Bronchial epithelial cell (primary cell): ENCODE measurements around the gene APOA5. TPM values are rescaled to one million over a fixed set of nuclear protein-coding genes. Genes with fewer than 3 reads are reported as not detected.
"Not testable (repeated sequence)": the region's sequence is repeated elsewhere in the genome, so short reads cannot be mapped to it uniquely, and the experiment has no call there.

ENCODE experiments used
- DNase-seq: peaks from one replicate; pipeline ENCODE4 v3.0.0-alpha.2; 2010; ENCODE audit warnings: low read depth
- FAIRE-seq: peaks from 2 replicates; lab custom pipeline; 2011; peaks lifted over from hg19 to GRCh38; lab: Jason Lieb, UNC
- H3K27me3 ChIP-seq: 2 replicates; pipeline ENCODE4 v1.5.1; 2011; ENCODE audit warnings: low read length; ENCODE audit not compliant: control insufficient read depth, insufficient read depth
- H3K36me3 ChIP-seq: 2 replicates; pipeline ENCODE4 v1.5.1; 2011; ENCODE audit warnings: low read length; ENCODE audit not compliant: control insufficient read depth, insufficient read depth
- H3K4me3 ChIP-seq: 2 replicates; pipeline ENCODE4 v1.5.1; 2011; ENCODE audit warnings: mild to moderate bottlenecking, low read depth, low read length, control low read depth
- total RNA-seq: library from RNA; depleted of rRNA; stranded (reverse); fragments of >200 nt; gene quantifications from 2 replicates; pipeline ENCODE4 v1.2.1, GENCODE V29; 2014
- TF ChIP-seq, protein P1 (sequence below): IDR thresholded peaks from 2 replicates; pipeline ENCODE4 v1.5.1; 2011; ENCODE audit warnings: mild to moderate bottlenecking, moderate library complexity, low read length, control low read depth, inconsistent platforms; ENCODE audit not compliant: insufficient read depth, severe bottlenecking

The APOA5 gene
- total RNA-seq, 1 donor from 2014 or later, result not detected

DNA sequence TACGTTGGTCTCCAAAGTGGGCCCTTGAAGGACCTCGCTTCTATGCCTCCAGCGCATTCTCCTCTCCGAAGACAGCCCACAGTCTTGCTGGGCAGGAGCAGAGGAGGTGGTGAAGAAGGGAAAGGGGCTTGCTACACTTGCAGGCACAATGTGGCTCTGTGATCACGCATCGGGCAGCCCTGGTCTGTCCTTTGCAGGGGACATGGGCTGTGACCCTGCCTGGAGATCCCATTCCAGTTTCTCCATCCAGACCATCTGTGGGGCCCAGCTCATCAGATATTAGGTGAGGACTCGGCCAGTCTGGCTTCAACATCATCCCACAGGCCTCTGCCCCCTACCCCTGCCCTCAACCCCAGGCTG lies 44.9 kb upstream of the APOA5 start:
- H3K27me3 ChIP-seq, result no peaks in the 10 kb centered on the region
- FAIRE-seq (no peak), DNase-seq (no peak)
- TF ChIP-seq, protein P1, sequence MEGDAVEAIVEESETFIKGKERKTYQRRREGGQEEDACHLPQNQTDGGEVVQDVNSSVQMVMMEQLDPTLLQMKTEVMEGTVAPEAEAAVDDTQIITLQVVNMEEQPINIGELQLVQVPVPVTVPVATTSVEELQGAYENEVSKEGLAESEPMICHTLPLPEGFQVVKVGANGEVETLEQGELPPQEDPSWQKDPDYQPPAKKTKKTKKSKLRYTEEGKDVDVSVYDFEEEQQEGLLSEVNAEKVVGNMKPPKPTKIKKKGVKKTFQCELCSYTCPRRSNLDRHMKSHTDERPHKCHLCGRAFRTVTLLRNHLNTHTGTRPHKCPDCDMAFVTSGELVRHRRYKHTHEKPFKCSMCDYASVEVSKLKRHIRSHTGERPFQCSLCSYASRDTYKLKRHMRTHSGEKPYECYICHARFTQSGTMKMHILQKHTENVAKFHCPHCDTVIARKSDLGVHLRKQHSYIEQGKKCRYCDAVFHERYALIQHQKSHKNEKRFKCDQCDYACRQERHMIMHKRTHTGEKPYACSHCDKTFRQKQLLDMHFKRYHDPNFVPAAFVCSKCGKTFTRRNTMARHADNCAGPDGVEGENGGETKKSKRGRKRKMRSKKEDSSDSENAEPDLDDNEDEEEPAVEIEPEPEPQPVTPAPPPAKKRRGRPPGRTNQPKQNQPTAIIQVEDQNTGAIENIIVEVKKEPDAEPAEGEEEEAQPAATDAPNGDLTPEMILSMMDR, result no peak
- H3K4me3 ChIP-seq, result no peak overlapping the region
- H3K36me3 ChIP-seq, result no peaks in the 10 kb centered on the region

DNA sequence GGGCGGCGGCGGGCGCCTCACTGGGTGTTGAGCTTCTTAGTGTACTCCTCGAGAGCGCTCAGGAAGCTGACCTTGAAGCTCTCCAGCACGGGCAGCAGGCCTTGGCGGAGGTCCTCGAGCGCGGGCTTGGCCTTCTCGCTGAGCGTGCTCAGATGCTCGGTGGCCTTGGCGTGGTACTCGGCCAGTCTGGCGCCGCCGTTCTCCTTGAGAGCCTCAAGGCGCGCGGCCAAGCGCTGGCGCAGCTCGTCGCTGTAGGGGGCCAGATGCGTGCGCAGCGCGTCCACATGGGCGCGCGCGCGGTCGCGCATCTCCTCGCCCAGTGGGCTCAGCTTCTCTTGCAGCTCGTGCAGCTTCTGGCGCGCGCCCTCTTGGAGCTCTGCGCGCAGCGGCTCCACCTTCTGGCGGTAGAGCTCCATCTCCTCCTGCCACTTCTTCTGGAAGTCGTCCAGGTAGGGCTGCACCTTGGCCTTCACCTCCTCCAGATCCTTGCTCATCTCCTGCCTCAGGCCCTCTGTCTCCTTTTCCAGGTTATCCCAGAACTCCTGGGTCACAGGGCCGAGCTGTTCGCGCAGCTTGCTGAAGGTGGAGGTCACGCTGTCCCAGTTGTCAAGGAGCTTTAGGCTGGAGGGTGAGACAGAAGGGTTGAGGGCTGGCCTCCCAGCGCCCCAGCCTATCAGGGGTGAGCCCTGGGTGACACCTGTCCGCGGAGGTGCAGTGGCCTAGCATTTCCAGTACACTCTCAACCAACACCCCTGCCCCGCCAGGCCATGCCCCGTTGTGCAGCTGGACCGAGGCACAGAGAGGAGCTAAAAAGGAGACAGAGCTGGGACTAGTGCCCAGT lies 44.3 kb upstream of the APOA5 start:
- TF ChIP-seq, protein P1, result peak; percentile 84
- no peaks in the 10 kb centered on the region for H3K36me3 ChIP-seq
- H3K4me3 ChIP-seq, result peak overlapping the region; percentile 27
- DNase-seq, result peak; percentile 78
- H3K27me3 ChIP-seq, result no peaks in the 10 kb centered on the region
- no peak for FAIRE-seq

DNA sequence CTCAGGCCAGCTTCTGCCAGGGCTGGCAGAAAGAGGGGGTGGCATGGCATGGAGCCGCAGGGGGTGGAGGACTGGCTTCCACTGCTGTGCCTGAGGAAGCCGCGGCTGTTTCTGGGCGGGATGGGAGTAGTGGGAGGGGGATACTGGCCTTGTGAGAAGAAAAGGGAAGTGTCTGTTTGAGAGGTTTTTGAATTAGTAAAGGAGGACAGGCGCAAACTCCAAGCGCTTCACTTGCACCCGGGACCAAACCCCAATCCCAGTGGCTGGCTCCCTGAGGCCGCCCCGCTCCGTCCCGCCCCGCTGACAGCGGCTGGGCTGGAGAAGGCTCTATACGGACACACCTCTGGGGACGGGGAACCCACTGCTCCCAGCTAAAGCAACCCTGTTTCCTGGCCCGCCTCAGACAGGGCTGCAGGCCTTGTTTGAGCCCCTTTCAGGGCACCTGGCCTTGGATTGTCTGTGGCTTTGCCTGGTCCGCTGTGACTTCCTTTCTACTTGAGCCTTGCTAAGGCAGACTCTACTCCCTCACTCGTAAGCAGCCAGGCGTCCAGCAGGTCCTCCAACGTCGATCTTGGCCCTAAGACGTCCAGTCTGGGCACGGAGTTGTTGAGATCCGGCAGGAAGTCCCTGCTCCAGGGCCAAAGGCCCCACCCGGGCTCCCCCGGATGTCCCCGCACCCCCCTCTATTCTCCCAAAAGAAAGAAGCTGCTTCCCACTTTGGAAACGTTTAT lies 43.5 kb upstream of the APOA5 start:
- TF ChIP-seq, protein P1, result no peak
- H3K36me3 ChIP-seq, result no peaks in the 10 kb centered on the region
- H3K27me3 ChIP-seq, result no peaks in the 10 kb centered on the region
- DNase-seq (no peak), FAIRE-seq (no peak)
- no peak overlapping the region for H3K4me3 ChIP-seq

DNA sequence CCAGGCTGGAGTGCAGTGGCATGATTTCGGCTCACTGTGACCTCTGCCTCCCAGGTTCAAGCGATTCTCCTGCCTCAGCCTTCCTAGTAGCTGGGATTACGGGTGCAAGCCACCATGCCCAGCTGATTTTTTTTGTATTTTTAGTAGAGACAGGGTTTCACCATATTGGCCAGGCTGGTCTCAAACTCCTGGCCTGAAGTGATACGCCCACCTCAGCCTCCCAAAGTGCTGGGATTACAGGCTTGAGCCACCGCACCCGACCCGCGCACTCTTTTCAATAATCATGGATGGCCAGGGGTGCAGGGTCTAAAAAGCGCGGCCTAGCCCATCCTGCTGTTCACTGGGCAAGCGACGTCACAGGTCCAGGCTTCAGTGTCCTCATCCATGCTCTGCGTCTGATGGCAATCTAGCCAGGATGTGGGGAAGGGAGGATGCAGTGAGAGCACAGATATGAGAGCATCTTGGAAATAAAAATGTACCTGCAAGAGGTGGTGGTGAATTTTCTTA lies 42.9 kb upstream of the APOA5 start:
- not testable (repeated sequence) for DNase-seq, FAIRE-seq, H3K36me3 ChIP-seq, H3K4me3 ChIP-seq, H3K27me3 ChIP-seq

DNA sequence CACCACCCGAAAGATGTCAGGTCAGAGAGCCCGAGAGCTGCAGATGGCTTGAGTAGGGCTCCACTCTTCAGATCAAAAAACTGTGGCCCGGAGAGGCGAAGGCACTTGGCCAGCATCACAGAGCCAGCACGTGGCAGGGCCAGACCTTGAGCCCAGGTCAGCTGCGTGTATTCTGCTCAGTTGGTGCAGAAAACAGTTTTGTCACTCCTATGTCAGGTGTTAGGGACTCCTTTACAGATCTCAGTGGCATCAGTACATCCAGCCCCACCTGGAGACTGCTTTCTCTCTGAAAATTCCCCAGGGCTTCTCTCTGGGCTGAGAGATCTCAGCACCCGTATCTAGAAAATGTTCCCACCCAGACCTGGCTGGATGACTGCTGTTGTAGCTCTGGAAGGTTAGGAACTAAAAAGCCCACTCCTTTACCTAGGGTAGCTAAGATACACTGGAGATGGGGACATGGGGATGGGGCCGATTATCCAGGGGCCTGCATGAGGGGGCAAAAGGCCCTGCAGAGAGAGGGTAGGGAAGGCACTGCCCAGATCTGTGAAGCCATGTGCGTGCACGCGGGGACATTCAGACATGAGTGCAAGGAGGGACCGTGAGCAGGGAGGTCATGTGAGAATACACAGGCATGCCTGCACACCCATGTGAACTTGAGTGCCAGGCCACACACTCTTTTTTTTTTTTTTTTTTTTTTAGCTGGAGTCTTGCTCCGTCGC lies 42.3 kb upstream of the APOA5 start:
- H3K27me3 ChIP-seq, result no peaks in the 10 kb centered on the region
- DNase-seq, result no peak
- TF ChIP-seq, protein P1, result no peak
- peak; percentile 86 for FAIRE-seq
- no peaks in the 10 kb centered on the region for H3K36me3 ChIP-seq
- no peak overlapping the region for H3K4me3 ChIP-seq

DNA sequence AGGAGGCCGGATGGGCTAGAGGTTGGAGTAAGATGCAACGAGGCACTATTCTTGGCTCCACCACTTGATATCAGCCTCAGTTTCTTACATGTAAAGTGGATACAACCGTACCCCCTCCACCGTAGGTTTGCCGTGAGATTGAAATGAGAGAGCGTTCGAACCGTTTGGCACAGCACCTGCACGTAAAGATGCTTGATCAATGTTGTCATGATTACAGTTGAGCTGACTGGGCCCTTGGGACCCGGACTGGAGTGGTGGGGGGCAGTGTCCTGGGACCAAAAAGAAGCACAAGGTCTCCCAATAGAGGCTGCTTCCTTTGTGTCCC lies 41.8 kb upstream of the APOA5 start:
- DNase-seq (no peak), FAIRE-seq (peak; percentile 70)
- H3K27me3 ChIP-seq, result no peaks in the 10 kb centered on the region
- no peaks in the 10 kb centered on the region for H3K36me3 ChIP-seq
- TF ChIP-seq, protein P1, result no peak
- no peak overlapping the region for H3K4me3 ChIP-seq
